Activated CD4-positive, alpha-beta memory T cell treated with anti-CD3 and anti-CD28 coated beads, Interleukin-2, amount 10 ng/mL, durations not matched to agents 7 days and 5 days (primary cell): ENCODE results near the gene OR52E5. TPM values are rescaled to one million over a fixed set of nuclear protein-coding genes. Genes with fewer than 3 reads are reported as not detected.

Experiments
- CTCF ChIA-PET: fragments of 350-600 bp; sonication (Branson Sonifier 250); formaldehyde crosslinking; loops from one replicate; lab custom pipeline; 2021; ENCODE audit warnings: antibody characterized with exemption, inconsistent platforms; lab: Charles Lee
- POLR2A ChIA-PET: fragments of 350-600 bp; sonication (Branson Sonifier 250); formaldehyde crosslinking; loops from one replicate; lab custom pipeline; 2021; ENCODE audit warnings: antibody characterized with exemption; lab: Charles Lee
- DNase-seq: peaks from one replicate; pipeline ENCODE4 v3.0.0-alpha.2; 2020
- H3K27ac Mint-ChIP-seq: one replicate; pipeline ENCODE4 v1.8.0; 2021; ENCODE audit warnings: mild to moderate bottlenecking, mixed read lengths
- H3K27me3 Mint-ChIP-seq: one replicate; pipeline ENCODE4 v1.8.0; 2021; ENCODE audit warnings: mixed read lengths
- H3K36me3 Mint-ChIP-seq: one replicate; pipeline ENCODE4 v1.8.0; 2021; ENCODE audit warnings: low read depth, mixed read lengths
- H3K4me1 Mint-ChIP-seq: one replicate; pipeline ENCODE4 v1.8.0; 2021; ENCODE audit warnings: mixed read lengths
- H3K4me3 Mint-ChIP-seq: one replicate; pipeline ENCODE4 v1.8.0; 2021; ENCODE audit warnings: mild to moderate bottlenecking, mixed read lengths
- H3K9me3 Mint-ChIP-seq: one replicate; pipeline ENCODE4 v1.8.0; 2021; ENCODE audit warnings: mixed read lengths
- total RNA-seq, 2 experiments: library from RNA; stranded (reverse); gene quantifications; one replicate each; pipeline ENCODE4 v1.2.3, GENCODE V29; 2021

OR52E5 gene
- total RNA-seq, 2 experiments from 2014 or later, result not detected

DNA sequence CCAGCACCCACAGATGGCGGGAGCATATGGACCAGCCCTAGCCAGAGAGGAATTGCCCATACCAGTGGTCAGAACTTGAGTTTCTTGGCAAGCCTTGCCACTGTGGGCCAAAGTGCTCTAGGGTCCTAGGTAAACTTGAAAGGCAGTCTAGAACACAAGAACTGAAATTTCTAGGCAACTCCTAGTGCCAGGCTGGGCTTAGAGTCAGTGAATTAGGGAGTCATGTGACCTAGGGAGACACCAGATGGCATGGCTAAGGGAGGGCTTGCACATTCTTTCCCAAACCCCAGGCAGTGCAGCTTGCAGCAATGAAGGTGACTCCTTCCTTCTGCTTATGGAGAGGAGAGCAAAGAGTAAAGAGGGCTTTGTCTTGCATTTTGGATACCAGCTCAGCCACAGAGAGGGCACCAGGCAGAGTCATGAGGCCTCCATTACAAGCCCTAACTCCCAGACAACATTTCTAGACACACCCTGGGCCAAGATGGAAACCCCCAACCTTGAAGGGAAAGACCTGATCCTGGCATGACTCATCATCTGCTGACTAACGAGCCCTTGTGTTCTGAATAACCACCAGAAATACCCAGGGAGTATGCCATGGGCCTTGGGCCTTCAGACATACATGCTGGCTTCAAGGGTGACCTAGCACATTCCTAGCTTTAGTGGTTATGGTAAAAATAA, 29.9 kb downstream of the OR52E5 start:
- DNase-seq, result no peak
- POLR2A ChIA-PET, result no interaction called here
- peaks cover 2% of the 10 kb centered on the region for H3K9me3 Mint-ChIP-seq
- H3K4me1 Mint-ChIP-seq, result peaks cover 2% of the 10 kb centered on the region
- no peak overlapping the region for H3K27ac Mint-ChIP-seq
- CTCF ChIA-PET, result no interaction called here
- no peak overlapping the region for H3K4me3 Mint-ChIP-seq
- H3K27me3 Mint-ChIP-seq, result no peaks in the 10 kb centered on the region
- no peaks in the 10 kb centered on the region for H3K36me3 Mint-ChIP-seq

DNA sequence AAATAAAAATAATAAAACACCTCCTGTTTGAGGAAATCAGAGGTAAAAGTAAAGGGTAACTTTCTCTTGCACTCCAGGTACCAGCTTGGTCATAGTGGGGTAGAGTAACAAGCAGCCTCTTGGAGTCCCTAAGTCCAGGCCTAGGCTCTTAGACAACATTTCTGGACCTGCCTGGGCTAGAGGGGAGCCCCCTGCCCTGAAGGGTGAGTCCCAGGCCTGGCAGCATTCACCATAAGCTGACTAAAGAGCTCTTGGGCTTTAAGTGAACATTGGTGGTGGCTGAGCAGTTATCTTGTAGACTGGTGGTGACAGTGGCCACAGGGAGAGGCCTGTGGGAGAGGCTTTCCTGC, 30.4 kb downstream of the OR52E5 start:
- no peak for DNase-seq
- ChIA-PET CTCF (no interaction called here), POLR2A (no interaction called here)
- Mint-ChIP-seq H3K4me3 (no peak overlapping the region), H3K27me3 (no peaks in the 10 kb centered on the region), H3K9me3 (peaks cover 7% of the 10 kb centered on the region), H3K4me1 (peaks cover 2% of the 10 kb centered on the region), H3K27ac (no peak overlapping the region), H3K36me3 (no peaks in the 10 kb centered on the region)

DNA sequence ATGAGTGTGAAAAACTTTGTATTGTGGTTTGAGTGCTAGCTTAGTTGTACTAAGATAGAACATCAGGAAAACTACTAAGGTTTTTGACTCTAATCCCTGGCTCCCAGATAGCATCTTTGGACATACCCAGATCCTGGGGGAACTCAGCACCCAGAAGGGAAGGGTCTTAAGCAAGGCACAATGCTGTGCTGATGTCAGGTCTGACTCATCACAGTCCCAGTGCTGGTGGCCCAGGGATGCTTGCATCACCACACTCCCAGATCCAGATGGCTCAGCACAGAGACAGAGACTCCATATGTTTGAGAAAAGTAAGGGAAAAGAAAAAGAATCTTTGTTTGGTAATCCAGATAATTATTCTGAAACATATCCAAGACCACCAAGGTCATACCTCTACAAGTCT, 30.8 kb downstream of the OR52E5 start:
- Mint-ChIP-seq H3K4me1 (peaks cover 2% of the 10 kb centered on the region), H3K4me3 (no peak overlapping the region), H3K27ac (no peak overlapping the region), H3K36me3 (no peaks in the 10 kb centered on the region), H3K9me3 (peaks cover 9% of the 10 kb centered on the region), H3K27me3 (no peaks in the 10 kb centered on the region)
- POLR2A ChIA-PET, result no interaction called here
- DNase-seq, result no peak
- CTCF ChIA-PET, result no interaction called here

DNA sequence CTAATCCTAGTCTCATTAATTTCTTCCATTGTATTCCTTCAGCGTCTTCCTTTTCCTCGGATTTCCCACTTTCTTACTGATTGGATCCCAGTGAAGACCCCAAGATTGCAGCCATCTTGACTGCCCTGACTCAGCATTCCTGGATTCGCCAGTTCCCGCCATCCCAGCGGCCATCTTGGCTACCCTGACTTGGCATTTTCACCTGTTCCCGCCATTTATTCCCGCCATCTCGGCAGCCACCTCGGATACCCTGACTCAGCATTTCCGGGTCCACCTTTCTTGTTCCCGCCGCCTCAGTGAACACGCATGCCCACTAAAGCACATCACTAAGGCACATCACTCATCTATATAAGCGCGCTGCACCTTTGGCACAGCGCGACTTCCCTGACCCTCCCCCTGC, 35.3 kb downstream of the OR52E5 start:
- CTCF ChIA-PET, result no interaction called here

DNA sequence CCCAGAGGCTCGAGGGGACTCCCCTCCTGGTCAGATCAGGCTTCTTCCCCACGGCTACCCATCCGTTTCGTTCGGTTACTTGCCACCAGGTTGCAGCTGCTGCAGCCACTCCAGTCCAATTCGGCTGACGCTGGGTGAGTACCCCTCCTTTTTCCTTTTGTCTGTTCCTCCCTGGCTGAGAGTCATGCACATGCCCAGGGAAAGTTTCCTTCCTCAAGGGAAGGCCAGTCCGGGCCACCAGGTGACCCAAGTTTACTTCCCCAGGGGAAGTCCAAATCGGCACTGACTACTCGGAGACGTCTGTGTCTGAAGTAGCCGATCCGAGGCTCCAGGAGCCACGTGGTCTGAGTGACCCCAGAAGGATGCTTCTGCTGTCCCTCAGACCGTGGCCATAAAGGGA, 35.8 kb downstream of the OR52E5 start:
- Mint-ChIP-seq H3K9me3 (peaks cover 22% of the 10 kb centered on the region), H3K36me3 (no peaks in the 10 kb centered on the region), H3K27me3 (no peaks in the 10 kb centered on the region), H3K4me1 (no peaks in the 10 kb centered on the region), H3K27ac (no peak overlapping the region), H3K4me3 (no peak overlapping the region)
- no peak for DNase-seq
- ChIA-PET POLR2A (no interaction called here), CTCF (no interaction called here)

More for the DNA sequence above, 35.3 kb downstream of the OR52E5 start:
- no peak overlapping the region for H3K4me3 Mint-ChIP-seq
- no peaks in the 10 kb centered on the region for H3K36me3 Mint-ChIP-seq
- H3K27ac Mint-ChIP-seq, result no peak overlapping the region
- POLR2A ChIA-PET, result no interaction called here
- H3K9me3 Mint-ChIP-seq, result peaks cover 19% of the 10 kb centered on the region
- no peaks in the 10 kb centered on the region for H3K4me1 Mint-ChIP-seq
- no peaks in the 10 kb centered on the region for H3K27me3 Mint-ChIP-seq
- no peak for DNase-seq

DNA sequence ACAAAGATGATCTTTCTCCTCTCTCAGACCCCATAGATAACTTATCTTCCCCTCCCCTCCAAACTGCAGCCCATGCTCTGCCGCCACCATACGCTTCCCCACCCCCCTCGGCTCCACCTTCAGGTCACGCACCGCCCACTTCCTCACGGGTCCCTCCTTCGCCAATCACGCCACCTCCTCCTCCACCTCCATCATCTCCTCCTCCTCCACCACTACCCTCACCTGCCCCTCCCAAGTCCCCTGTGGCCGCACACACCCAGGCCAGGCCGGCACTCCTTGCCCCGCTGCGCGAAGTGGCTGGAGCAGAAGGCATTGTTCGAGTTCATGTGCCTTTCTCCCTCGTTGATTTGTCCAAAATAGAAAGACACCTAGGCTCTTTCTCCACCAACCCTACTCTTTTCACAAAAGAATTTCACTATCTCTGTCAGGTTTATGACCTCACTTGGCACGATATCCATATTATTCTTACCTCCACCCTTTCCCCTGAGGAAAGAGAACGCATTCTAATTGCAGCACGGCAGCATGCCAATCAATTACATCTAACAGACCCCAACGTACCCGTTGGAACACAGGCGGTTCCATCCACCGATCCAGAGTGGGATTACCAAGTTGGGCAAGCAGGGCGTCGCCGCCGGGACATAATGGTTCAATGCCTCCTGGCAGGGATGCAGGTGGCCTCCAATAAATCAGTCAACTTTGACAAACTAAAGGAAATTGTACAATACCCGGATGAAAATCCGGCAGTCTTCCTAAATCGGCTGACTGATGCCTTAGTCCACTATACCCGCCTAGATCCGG, 36.8 kb downstream of the OR52E5 start:
- CTCF ChIA-PET, result no interaction called here

DNA sequence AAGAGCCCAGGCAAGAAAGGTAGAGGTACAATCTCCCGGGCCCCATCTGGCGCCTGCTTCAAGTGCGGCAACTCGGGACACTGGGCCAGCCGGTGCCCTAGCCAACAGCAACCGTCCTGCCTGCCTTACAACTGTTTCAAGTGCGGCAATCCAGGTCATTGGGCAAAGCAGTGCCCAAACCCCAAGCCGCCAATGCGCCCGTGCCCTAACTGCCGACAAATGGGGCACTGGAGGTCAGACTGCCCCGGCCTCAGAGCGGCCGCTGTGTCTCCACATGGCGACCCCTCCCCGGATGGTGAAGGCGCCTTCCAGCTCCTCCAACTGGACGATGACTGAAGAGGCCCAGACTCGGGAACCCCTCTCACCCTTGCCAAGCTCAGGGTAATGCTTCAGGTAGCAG, 37.6 kb downstream of the OR52E5 start:
- Mint-ChIP-seq H3K27ac (no peak overlapping the region), H3K27me3 (no peaks in the 10 kb centered on the region), H3K36me3 (no peaks in the 10 kb centered on the region), H3K4me1 (no peaks in the 10 kb centered on the region), H3K4me3 (no peak overlapping the region), H3K9me3 (peaks cover 22% of the 10 kb centered on the region)
- ChIA-PET CTCF (no interaction called here), POLR2A (no interaction called here)
- no peak for DNase-seq

More for the DNA sequence above, 36.8 kb downstream of the OR52E5 start:
- no peaks in the 10 kb centered on the region for H3K36me3 Mint-ChIP-seq
- no peak overlapping the region for H3K27ac Mint-ChIP-seq
- DNase-seq, result no peak
- H3K9me3 Mint-ChIP-seq, result peaks cover 22% of the 10 kb centered on the region
- no peaks in the 10 kb centered on the region for H3K4me1 Mint-ChIP-seq
- no peaks in the 10 kb centered on the region for H3K27me3 Mint-ChIP-seq
- H3K4me3 Mint-ChIP-seq, result no peak overlapping the region
- POLR2A ChIA-PET, result no interaction called here

DNA sequence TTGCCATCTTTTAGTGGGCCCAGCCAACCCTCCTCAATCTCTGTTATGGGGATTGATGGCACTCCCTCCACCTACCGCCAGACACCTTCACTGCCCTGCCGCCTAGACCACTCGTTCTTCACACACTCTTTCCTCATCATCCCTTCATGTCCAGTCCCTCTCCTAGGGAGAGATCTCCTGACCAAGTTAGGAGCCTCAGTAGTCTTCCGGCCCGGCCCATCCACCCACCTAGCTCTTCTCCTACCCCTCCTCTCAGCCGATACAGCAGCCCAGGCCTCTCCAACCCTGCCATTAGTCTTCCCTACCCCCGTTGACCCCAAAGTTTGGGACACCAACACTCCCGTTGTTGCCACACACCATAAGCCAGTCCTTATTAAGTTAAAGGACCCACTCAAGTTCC, 38.1 kb downstream of the OR52E5 start:
- H3K4me1 Mint-ChIP-seq, result no peaks in the 10 kb centered on the region
- H3K9me3 Mint-ChIP-seq, result peaks cover 25% of the 10 kb centered on the region
- no peak for DNase-seq
- H3K4me3 Mint-ChIP-seq, result no peak overlapping the region
- POLR2A ChIA-PET, result no interaction called here
- no peaks in the 10 kb centered on the region for H3K36me3 Mint-ChIP-seq
- H3K27me3 Mint-ChIP-seq, result no peaks in the 10 kb centered on the region
- H3K27ac Mint-ChIP-seq, result no peak overlapping the region
- CTCF ChIA-PET, result no interaction called here

DNA sequence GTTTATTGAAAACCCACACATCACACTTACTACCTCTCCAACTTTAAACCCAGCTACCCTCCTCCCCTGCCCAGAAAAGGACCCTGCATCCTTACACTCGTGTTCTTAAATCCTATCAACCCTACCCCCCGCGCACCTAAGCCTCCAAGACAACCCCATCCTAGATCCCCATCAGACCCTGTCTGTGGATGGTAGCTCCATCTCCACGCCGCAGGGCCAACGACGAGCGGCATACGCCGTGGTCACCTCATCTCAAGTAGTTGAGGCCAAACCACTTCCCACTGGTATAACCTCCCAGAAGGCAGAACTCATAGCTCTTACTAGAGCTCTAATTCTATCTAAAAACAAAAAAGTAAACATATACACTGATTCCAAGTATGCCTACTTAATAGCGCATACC, 39.7 kb downstream of the OR52E5 start:
- POLR2A ChIA-PET, result no interaction called here
- Mint-ChIP-seq H3K4me1 (no peaks in the 10 kb centered on the region), H3K4me3 (no peak overlapping the region), H3K9me3 (peaks cover 27% of the 10 kb centered on the region), H3K36me3 (no peaks in the 10 kb centered on the region), H3K27ac (no peak overlapping the region), H3K27me3 (no peaks in the 10 kb centered on the region)
- CTCF ChIA-PET, result no interaction called here
- DNase-seq, result no peak

DNA sequence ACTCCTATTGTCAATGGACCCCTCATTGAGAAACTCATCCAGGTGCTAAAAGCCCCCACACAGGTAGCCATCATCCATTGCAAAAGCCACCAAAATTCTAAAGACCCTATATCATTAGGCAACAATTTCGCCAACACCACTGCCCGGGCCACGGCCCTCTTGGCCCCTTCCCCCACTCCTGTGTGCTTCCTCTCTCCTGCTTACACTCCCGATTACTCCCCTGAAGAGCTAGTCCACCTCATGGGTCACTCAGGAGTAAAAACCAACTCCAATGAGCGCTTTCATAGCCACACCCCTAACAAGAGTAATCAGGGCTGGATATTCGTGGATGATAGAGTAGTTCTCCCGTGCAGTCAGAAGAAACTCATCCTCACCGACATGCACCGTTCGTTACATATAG, 40.1 kb downstream of the OR52E5 start:
- DNase-seq, result no peak
- Mint-ChIP-seq H3K4me1 (no peaks in the 10 kb centered on the region), H3K9me3 (peaks cover 29% of the 10 kb centered on the region), H3K4me3 (no peak overlapping the region), H3K36me3 (no peaks in the 10 kb centered on the region), H3K27ac (no peak overlapping the region), H3K27me3 (no peaks in the 10 kb centered on the region)
- ChIA-PET POLR2A (no interaction called here), CTCF (no interaction called here)

DNA sequence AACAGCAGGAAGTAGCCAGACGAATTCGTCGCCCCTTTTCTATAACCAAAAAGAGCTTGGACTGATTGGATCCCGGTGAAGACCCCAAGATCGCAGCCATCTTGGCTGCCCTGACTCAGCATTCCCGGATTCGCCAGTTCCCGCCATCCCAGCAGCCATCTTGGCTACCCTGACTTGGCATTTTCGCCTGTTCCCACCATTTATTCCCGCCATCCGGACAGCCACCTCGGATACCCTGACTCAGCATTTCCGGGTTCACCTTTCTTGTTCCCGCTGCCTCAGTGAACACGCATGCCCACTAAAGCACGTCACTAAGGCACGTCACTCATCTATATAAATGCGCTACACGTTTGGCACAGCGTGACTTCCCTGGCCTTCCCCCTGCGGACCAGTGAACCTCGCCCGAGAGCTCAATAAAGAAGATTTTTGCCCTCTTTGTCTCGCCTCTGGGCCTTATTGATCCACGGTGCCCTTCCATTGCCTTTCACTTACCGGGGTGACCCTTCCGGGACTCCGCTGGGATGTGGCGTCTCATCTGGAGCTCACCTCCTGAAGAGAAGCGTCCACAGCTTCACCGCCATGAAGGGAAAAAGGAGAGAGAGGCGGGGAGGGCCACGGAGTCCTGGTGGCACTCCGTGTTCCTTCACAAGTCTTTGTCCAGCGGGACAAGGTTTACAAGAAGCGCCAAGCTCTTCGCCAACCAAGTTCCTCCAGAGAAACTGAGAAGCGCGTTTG, 45.0 kb downstream of the OR52E5 start:
- H3K36me3 Mint-ChIP-seq, result no peaks in the 10 kb centered on the region
- no peak overlapping the region for H3K4me3 Mint-ChIP-seq
- H3K9me3 Mint-ChIP-seq, result peaks cover 11% of the 10 kb centered on the region
- H3K4me1 Mint-ChIP-seq, result no peaks in the 10 kb centered on the region
- CTCF ChIA-PET, result no interaction called here
- POLR2A ChIA-PET, result no interaction called here
- peaks cover 1% of the 10 kb centered on the region for H3K27me3 Mint-ChIP-seq
- no peak overlapping the region for H3K27ac Mint-ChIP-seq
- DNase-seq, result no peak

DNA sequence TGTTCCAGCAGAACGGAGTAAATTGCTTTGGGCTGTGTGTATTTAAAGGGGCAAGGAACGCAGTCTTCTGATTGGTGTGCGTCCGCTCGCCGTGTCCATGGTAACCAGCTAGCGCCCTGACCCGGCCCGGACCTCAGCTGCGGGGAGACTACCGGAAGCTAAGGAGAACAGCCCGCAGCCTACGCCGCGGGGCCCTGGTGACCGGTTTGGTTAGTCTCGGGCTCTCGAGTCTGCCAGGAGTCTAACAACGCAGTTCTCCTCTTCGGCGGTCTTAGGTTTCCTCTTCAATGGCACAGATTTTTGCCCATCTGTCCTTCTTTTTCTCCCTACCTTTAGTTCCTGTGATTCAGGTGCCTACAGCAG, 45.6 kb downstream of the OR52E5 start:
- Mint-ChIP-seq H3K27ac (no peak overlapping the region), H3K9me3 (peaks cover 9% of the 10 kb centered on the region), H3K36me3 (no peaks in the 10 kb centered on the region), H3K4me3 (no peak overlapping the region), H3K4me1 (no peaks in the 10 kb centered on the region), H3K27me3 (peaks cover 1% of the 10 kb centered on the region)
- ChIA-PET CTCF (no interaction called here), POLR2A (no interaction called here)
- DNase-seq, result no peak

DNA sequence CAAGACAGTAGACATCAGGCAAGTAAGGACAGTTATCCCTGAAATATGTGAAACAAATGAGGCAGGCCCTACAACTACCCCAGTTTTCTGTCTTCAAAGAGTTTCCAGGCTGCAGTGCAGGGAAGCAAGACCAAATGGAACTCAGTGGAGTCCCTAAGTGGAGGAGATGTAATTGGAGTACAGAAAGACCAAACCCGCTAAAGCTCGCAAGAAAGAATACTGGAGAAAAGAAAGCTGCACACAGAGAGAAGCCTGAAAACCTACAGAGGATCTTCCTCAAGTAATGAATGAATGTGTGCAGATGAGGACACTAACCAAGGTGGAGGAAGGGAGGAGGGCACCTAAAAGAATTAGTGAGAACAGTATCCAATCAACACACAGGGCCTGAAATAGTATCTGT, 47.7 kb downstream of the OR52E5 start:
- DNase-seq, result no peak
- no peak overlapping the region for H3K27ac Mint-ChIP-seq
- CTCF ChIA-PET, result no interaction called here
- H3K27me3 Mint-ChIP-seq, result peaks cover 1% of the 10 kb centered on the region
- H3K4me3 Mint-ChIP-seq, result no peak overlapping the region
- POLR2A ChIA-PET, result no interaction called here
- no peaks in the 10 kb centered on the region for H3K4me1 Mint-ChIP-seq
- no peaks in the 10 kb centered on the region for H3K36me3 Mint-ChIP-seq
- peaks cover 7% of the 10 kb centered on the region for H3K9me3 Mint-ChIP-seq
